HG03558 (cell line): ENCODE results near the gene STPG3.
A peak's percentile ranks its signal among the peaks of the same experiment; 100 is the strongest.
"Not testable (repeated sequence)": the region's sequence is repeated elsewhere in the genome, so short reads cannot be mapped to it uniquely, and the experiment has no call there.

ENCODE experiments used
- ATAC-seq: cut with Tn5 transposase; IDR thresholded peaks from one replicate; pipeline ENCODE4 v1.9.1; 2021; ENCODE audit warnings: moderate number of reproducible peaks; ENCODE audit not compliant: unreplicated experiment; ENCODE audit errors: extremely low read depth

The STPG3 gene

GRCh38 chr9:137243626-137244485 lies 7.2 kb upstream of the STPG3 start:
- ATAC-seq, result no peak

- ATAC-seq, result no peak
These were observed 6.3 kb upstream of the STPG3 start for GRCh38 chr9:137244486-137245449.

GRCh38 chr9:137245450-137246421 lies 5.3 kb upstream of the STPG3 start:
- no peak for ATAC-seq

DNA sequence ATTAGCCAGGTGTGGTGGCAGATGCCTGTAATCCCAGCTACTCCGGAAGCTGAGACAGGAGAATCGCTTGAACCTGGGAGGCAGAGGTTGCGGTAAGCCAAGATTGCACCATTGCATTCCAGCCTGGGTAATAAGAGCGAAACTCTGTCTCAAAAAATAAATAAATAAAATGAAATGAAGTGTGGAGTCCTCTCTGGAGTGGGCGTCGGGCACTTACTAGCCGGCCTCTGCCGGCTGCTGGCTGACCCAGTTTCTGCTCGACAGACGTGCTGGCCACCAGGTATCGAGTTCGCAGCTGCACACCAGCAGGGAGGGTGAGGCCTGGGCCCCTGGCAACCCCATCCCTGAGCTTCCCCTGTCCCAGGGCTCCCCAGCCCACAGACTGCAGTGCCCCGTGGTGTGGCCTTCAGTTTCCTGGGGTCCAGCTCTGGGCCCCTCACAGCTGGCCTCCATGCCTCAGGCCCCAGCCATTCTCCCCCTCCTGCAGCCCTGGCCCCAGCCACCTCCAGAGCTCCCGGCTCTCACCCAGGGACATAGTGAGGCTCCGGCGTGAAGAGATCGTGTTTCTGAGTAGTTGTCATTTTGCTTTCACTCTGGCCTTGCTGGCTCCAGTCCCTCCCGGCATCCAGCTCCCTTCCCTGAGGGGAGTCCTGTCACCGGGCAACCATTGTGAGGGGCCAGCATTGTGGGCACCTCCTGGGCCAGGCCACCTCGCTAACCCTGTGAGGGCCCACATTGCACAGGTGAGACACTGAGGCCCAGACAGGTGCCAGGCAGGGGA lies 3.8 kb upstream of the STPG3 start:
- ATAC-seq, result no peak

DNA sequence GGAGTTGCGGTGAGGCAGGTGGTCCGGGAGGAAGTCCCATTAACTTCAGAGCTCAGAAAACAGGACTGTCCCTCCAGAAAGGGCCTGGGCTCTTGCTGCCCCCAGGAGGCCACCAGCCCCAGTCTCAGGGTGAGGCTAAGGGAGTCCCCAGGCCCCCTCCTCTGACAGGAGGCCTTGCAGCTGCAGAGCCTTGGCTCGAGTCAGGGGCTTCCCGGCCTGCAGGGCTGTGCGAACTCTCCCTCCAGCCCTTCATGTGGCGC lies 3.2 kb upstream of the STPG3 start:
- no peak for ATAC-seq

DNA sequence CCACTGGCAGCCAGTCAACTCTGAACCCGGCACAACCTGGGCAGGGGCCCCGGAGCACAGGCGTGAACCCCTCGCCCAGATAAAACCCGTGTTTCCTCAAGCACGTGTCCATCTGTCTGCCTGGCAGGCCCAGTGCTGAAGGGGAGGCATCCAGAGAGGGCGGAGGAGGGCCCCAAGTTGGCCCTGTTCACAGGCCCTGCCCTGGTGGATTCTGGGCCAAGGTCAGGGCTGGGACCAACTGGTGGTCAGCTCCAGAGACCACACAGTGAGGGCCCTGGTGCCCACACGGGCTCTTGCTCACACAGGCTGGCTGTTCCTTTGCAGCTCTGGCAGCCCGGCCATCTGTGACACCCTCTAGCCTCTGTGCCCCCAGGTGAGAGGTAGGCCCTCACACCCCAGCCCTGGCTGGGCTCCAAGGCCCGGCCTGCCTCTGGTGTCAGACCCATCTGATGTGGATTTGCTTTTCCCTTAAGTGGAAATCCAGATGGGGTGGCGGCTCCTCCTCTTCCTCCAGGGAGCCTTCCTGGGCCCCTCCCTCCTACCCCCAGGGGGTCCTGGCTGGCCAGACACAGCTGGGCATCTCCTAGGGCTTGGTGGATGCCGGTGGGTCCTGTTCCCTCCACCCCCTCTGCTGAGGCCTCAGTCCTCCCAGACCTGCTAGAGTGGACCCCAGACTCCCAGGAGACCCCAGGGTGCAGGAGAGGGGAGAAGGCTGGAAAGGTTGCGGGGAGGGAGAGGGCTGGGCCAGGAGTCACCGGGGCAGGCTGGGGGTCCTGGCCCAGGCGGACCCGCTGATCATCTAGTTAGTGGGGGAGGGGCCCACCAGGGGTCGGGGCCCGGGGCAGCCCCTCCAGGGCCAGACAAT lies 525 bp upstream of the STPG3 start:
- no peak for ATAC-seq

DNA sequence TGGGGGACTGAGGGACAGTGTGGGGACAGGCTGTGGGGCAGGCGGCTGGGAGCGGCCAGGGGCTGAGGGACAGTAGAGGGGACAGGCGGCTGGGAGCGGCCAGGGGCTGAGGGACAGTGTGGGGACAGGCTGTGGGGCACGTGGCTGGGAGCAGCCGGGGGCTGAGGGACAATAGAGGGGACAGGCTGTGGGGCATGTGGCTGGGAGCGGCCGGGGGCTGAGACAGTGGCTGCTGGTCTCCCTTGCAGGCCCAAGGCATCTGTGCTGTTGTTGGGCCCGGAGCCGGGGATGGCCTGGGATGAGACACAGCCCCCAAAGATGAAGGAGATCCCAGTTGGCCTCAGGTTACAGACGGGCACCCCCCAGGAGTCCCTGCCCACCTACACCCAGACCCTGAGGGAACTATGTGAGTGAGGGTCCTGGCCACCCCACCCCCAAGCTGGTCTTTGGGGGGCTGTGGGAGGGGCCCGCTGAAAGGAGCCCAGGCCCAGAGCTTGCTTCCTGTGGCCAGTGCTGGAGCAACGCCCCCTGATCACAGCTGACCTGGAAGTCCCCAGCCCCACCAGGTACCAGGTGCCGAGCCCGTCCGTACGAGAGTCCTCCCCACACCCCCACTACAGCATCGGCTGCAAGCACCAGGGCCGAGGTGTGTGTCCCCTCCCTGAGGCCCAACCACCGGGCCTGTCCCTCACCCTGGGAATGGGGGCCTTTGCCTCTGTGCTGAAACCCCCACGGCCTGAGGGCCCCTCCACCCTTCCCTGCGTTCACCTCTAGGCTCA lies 593 bp downstream of the STPG3 start:
- ATAC-seq, result no peak

GRCh38 chr9:137252555-137253506 lies 1.7 kb downstream of the STPG3 start:
- no peak for ATAC-seq

DNA sequence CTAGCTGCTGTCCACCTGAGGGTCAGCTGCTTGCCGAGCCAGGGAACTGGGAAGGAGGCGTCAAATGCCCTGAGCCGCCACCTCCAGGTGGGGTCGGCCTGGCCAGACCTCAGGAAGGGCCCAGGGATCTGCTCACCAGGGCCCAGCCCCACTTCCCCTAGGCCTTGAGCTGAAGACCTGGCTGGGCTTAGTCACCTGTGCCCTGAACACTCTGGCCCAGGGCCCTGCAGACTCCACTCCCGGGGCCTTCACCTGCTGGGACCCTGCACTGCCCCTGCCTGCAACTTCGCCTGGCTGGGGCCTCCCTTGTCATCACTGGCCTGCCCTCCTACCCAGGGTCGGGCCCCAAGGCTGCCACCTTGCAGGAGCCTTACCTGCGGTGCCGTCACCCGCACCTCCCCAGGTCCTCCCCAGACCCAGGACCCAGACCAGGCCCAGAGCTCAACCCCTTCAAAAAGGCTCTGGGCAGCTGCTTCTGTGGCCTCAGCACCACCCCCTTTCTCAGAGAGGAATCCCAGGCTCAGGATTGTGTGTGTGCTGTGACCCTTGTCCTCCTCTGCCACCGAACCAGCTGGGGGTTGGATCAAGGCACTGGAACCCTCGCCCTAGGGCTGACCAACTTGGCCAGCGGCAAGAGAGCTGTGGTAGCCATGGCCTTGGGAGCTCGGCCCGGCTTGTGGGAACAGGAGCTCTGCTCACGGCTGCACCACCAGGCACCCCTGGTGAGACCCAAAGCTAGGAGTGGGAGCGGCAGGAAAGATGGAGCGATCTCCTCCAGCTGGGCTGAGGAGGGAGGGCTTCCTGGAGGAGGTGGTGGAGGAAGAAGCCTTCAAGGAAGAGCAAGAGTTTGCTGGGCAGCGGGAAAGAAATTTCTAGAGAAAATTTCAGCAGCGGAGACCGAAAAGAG lies 2.9 kb downstream of the STPG3 start:
- no peak for ATAC-seq

DNA sequence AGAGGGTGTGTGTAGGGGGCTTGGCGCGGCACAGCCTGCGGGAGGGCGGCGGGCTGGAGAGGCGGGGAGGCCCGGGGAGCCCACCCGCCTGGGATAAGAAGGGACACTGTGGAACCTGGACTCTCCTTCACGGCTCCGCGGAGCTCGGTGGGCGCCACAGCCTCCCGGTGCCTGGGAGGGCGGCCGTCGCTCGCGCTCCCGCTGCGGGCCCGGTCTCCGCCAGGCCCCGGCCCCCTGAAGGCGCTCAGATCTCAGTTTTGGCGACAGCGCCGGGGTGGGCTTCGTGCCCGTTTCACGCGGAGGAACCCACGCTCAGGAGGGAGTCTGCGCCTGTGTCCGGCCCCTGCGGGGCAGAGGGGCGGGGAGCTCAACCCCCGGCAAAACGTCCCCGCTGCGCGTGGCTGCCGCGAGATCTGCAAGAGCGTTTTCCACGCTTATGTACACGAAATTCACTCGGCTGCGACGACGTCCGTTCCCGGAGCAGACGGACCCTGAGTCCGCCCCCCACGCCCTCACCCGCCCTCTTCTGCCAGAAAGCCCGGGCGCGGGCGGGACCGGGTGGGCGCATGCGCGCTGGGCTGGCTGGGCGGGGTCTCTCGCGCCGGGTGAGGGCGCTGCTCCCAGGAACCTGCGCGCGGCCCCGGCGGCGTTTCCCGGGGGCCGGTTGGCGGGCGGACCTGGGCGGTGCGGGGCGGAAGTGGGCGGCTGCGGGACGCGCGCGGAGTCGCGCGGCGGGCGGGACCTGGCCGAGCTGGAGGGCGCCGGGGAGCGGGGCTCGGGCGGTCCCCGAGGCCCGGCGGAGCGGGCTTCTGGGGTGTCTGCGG lies 3.8 kb downstream of the STPG3 start, which contains the start of gene NELFB:
NELFB (plus strand) TSS at position 704 of the 824 bp plus-strand sequence.
- ATAC-seq, result peak; percentile 39

GRCh38 chr9:137255448-137256114 lies 4.5 kb downstream of the STPG3 start:
- no peak for ATAC-seq

DNA sequence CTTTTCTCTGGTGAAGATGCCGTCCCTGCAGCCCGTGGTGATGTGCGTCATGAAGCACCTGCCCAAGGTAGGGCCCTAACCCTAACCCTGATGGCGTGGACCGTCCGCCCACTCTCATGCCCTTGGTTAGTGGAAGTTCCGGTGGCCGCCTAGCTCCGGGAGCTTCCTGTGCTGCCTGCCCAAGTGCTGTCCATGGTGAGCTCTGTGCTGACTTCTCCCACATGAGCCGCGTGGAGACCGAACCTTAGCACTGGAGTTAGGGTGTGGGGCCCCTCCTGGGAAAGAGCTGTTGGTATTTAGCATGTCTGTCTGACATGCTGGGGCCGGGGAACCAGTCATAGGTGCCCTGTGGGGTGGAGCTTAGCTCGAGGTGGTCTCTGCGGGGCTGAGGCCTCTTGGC lies 5.3 kb downstream of the STPG3 start:
- ATAC-seq, result no peak

GRCh38 chr9:137256856-137257255 lies 5.8 kb downstream of the STPG3 start:
- no peak for ATAC-seq

DNA sequence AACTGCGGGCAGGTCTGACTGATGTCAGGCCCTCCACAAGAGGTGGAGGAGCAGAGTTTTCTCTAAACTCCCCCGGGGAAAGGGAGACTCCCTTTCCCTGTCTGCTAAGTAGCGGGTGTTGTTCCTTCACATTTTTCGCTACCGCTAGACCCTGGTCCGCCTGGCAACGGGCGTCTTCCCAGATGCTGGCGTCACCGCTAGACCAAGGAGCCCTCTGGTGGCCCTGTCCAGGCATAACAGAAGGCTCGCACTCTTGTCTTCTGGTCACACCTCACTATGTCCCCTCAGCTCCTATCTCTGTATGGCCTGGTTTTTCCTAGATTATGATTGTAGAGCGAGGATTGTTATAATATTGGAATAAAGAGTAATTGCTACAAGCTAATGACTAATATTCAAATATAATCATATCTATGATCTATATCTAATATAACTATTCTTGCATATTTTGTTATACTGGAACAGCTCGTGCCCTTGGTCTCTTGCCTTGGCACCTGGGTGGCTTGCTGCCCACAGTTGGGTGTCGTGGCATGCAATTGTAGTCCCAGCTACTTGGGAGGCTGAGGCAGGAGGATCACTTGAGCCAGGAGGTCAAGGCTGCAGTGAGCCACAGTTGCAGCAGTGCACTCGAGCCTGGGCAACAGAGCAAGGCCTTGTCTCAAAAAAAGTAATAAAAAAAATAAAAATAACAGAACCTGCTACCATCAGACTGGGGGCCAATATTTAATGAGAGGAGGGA lies 11.3 kb downstream of the STPG3 start:
- ATAC-seq, result not testable (repeated sequence)
